SK-N-SH (cell line): ENCODE data around the gene NLGN2.

Source experiments
- CTCF ChIP-seq: fragments of 200-600 bp; sonication (generic); IDR thresholded peaks from 2 replicates; pipeline ENCODE4 v1.6.1; 2017; ENCODE audit warnings: antibody characterized with exemption, mild to moderate bottlenecking, moderate library complexity
- JUND ChIP-seq: IDR thresholded peaks from 2 replicates; pipeline ENCODE4 v1.4.0; 2012
- MAX ChIP-seq: IDR thresholded peaks from 2 replicates; pipeline ENCODE4 v1.4.0; 2012; ENCODE audit warnings: low read depth
- POLR2AphosphoS5 ChIP-seq: IDR thresholded peaks from 2 replicates; pipeline ENCODE4 v1.6.1; 2012; ENCODE audit warnings: low read depth, low read length
- RAD21 ChIP-seq: IDR thresholded peaks from 2 replicates; pipeline ENCODE4 v1.6.1; 2012; ENCODE audit warnings: mild to moderate bottlenecking, low read length
- REST ChIP-seq: IDR thresholded peaks from 2 replicates; pipeline ENCODE4 v1.6.1; 2012; ENCODE audit warnings: mild to moderate bottlenecking, low read depth, low read length, moderate library complexity
- TEAD4 ChIP-seq: IDR thresholded peaks from 2 replicates; pipeline ENCODE4 v1.4.0; 2012; ENCODE audit warnings: mild to moderate bottlenecking, borderline replicate concordance; ENCODE audit not compliant: insufficient read depth

DNA sequence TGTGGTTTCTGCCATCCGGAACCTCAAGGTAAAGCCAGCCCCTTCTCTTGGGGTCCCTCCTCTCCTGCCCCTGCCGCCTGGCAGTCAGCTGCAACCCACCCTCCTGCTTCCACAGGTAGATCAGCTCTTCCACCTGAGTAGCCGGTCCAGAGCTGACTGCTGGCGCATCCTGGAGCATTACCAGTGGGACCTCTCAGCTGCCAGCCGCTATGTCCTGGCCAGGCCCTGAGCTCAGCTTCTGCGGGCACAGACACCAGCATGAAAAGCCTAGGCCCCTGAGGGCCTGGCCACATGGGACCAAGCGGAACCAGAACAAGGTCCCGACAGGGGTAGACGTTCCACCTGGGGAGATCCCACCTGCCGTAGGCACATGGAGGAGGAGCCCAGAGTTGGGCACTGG is 18.8 kb upstream of the NLGN2 start:
- TF ChIP-seq MAX (no peak), JUND (no peak), POLR2AphosphoS5 (no peak), CTCF (no peak), TEAD4 (no peak), REST (no peak), RAD21 (no peak)
